ENCODE results near the gene SPAG4.

Gene SPAG4

GRCh38 chr20:35600176-35600992 lies 15.2 kb upstream of the SPAG4 start:
- no peak for DNase-seq

DNA sequence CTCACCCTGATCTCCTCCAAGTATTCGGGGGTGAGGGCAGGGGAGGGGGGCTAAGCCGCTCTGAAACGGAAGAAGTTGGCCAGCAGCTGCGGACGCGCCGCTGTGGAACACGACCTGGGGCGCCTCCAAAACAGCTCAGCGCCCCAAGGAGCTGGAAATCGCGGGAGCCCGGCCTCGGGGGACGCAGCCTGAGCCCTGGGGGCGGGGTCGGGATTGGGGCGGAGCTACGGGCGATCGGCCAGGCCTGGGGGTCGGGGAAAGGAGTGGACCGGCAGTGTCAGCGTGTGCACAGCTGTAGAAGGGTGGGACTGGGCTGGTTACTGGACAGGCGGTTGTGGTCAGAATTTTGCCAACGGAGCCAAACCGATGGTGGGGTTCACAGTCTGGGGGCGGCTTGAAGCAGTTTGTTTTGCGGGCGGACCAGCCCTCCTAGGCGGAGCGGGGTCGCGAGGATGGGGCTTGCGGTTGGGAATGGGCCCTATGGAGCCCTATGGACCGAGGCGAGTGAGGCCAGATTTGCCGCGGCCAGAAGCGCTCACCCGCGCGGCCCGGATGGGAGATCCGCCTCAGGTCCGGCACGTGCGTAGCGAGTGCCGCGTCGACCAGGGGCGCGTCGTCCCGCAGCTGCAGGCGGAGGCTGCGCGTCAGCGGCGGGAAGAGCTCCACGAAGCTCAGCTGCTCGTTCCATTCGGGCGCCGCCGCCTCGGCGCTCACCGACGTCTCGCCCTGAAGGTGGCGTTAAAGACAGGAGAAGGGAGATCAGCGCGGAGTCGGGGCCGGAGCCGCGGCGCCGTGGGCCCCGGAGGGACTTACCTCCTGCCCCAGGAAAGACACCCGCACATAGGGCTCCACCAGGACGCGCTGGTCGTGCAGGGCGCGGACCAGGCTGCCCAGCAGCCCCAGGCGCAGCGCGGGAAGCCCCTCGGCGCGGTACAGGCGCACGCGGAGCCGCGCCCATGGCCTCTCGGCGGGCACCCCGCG lies 14.3 kb upstream of the SPAG4 start:
- peak; percentile 51 to 78 for DNase-seq

GRCh38 chr20:35601990-35602389 lies 13.6 kb upstream of the SPAG4 start:
- DNase-seq = no peak

- DNase-seq = no peak
These were observed 12.7 kb upstream of the SPAG4 start for GRCh38 chr20:35602851-35603495.

- DNase-seq = no peak
These were observed 11.8 kb upstream of the SPAG4 start for GRCh38 chr20:35603695-35604448.

DNA sequence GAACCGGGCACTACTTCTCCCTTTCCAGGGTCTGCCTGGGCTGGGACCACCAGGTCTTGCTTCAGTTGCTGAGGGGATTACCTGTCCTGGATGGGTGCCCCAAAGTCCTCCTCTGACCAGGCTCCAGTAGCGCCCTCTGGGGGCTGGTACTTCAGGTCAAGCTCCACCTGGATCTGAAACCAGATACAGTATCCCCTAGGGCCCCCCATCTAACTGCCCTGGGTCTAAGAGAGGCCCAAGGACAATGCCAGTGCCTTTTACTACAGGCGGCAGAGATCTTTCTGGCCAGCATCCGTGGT lies 11.2 kb upstream of the SPAG4 start:
- DNase-seq = peak in 1 of 2 experiments; percentile 25

GRCh38 chr20:35606127-35606526 lies 9.5 kb upstream of the SPAG4 start:
- no peak for DNase-seq

- DNase-seq = no peak
These were observed 8.5 kb upstream of the SPAG4 start for GRCh38 chr20:35607003-35607735.

DNA sequence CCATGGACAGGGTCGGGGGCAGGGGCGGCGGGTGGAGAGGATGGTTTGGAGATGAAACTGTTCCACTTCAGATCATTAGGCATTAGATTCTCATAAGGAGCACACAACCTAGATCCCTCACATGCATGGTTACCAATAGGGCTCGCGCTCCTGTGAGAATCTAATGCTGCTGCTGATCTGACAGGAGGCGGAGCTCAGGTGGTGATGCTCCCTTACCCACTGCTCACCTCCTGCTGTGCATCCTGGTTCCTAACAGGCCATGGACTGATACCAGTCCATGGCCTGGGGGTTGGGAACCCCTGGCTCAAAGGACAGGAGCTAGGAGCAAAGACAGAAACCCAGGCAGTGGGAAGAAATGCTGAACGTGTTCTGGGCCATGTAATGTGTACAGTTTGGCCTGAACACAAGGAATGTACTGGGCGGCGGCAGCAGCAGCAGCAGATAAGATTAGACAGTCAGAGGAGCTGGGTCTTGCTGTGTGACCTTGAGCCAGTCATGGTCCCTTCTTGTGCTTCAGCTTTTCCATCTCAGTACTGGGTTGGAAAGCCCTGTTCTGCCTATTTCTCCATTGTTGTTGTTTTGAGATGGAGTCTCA lies 4.7 kb upstream of the SPAG4 start:
- DNase-seq = no peak

DNA sequence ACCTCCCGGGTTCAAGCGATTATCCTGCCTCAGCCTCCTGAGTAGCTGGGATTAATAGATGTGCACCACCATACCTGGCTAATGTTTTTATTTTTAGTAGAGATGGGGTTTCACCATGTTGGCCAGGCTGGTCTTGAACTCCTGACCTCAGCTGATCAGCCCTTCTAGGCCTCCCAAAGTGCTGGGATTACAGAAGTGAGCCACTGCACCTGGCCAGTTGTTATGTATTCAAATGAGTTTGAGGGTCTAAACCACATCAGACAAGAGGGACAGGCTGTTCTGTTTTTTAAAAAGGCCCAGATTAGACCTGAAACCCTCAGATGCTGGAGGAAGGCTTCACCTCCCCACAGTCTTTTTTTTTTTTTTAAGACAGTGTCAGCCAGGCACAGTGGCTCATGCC lies 4.1 kb upstream of the SPAG4 start:
- no peak for DNase-seq

GRCh38 chr20:35616465-35617396 lies 1.1 kb downstream of the SPAG4 start:
- DNase-seq = peak; percentile 17 to 78

DNA sequence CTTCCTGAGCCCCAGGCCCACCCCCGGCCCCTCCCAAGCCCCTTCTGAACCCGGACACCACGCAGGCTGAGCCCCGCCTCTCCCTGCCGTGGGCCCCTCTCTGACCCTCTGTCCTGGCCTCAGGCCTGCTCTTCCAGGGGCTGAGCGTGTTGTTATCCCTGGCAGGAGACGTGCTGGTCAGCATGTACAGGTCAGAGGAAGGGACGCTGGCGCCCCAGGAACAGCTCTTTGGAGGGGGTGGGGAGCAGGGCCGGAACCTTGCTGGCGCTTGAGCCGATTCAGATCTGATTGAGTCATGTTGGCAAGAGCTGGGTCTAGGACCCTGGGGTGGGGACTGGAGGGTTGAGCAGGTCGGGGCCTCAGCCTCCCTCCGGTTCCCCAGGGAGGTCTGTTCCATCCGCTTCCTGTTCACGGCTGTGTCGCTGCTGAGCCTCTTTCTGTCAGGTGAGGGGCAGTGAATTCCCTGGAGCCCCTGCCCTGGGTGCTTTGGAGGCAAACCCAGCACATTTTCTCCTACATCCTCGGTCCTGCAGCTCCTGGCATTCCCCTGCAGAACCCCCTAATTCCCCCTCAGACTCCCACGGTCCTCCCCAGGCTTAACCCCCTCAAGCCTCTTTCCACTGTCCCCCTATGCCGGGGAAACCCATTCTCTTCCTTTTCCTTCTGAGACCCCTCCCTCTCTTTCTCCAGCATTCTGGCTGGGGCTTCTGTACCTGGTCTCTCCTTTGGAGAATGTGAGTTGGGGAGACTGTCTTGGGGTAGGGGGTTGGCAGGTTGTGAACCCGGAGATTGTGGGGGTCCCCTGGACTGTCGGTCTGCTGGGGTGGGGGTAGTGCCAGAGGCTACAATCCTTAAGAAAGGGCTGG lies 2.0 kb downstream of the SPAG4 start:
- DNase-seq = peak; percentile 57 to 76

DNA sequence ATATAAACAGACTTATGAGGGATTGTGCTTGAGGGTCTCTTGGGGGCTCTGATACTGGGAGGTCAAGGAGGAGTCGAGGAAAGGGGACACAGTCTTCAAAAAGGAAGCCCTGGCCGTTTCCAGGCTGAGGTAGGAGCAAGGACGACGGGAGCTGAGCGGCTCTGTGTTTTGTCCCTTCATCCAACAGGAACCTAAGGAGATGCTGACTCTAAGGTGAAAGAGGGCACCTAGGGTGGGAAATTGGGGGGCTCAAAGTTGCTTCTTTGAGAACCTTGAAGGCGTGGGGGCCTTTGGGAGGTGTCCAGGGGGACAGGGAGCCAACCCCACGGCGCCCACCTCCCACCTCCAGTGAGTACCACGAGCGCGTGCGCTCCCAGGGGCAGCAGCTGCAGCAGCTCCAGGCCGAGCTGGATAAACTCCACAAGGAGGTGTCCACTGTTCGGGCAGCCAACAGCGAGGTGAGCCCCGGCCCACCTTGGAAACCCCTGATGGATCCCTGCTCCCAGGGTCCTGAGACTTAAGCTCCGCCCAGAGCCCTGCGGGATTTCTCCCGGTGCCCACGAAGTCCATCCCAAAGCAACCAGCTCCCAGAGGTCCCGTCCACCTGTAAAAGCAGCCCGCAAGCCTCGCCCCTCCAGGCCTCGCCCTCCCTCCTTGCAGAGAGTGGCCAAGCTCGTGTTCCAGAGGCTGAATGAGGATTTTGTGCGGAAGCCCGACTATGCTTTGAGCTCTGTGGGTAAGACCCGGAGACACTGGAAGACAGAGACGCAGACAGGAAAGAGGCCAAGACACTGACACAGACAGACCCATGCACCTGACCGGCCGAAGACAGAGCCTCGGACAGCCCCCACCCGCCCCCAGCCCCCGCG lies 2.9 kb downstream of the SPAG4 start:
- peak in 1 of 2 experiments; percentile 62 for DNase-seq

- DNase-seq = peak; percentile 95 to 96
These were observed 3.8 kb downstream of the SPAG4 start for GRCh38 chr20:35619196-35620095.

DNA sequence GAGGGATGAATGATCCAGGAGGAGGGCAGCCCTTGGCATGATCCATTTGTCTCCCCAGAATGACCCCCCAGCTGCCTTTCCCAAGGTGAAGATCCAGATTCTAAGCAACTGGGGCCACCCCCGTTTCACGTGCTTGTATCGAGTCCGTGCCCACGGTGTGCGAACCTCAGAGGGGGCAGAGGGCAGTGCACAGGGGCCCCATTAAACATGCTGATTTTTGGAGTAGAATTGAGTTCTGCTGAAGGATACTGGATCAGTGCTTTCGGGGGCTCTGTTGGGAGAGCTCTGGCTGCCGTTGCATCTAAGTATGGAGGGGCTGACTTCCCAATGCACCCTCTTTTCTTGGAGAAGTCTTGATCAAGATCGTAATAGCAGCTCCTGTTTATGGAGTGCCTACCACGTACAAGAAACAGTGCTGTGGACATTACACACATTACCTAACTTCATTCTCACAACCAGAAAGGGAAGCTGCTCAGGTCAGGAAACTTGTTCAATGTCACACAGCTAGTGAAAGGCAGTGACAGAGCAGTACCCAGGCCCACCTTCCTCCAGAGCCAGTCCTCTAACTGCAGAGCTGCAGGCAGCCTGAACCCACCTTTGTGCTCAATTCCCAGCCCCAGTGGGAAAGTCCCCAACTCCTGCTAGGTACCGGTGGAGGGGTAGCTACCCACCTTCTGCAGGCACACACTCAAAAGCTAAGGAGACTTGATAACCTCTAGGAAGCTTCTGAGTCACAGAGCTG lies 5.4 kb downstream of the SPAG4 start:
- DNase-seq = no peak

GRCh38 chr20:35621560-35621946 lies 5.9 kb downstream of the SPAG4 start:
- no peak for DNase-seq

All from NCI-H524 (cell line).